Body of pancreas (tissue), 4 donors: ENCODE data around the gene LYG2.

Experiments
- CTCF ChIP-seq, 7 experiments: fragments of 450-650 bp in 4 of 7; fragments of 200-600 bp in 3 of 7; sonication (generic) in 3 of 7; IDR thresholded peaks; one replicate each; pipeline ENCODE4 v1.5.1; 2016 to 2019; ENCODE audit warnings: antibody characterized with exemption in 7 of 7
- POLR2A ChIP-seq, 3 donors: fragments of 450-650 bp; IDR thresholded peaks; one replicate each; pipeline ENCODE4 v1.6.1; 2016; ENCODE audit warnings: antibody characterized with exemption in 3 of 3, mild to moderate bottlenecking in 2 of 3

GRCh38 chr2:99260184-99260583 lies 4.7 kb upstream of the LYG2 start:
- TF ChIP-seq CTCF (IDR thresholded peaks at IDR 0.05) (no peak), POLR2A (IDR thresholded peaks at IDR 0.05) (no peak)
